ACHN (cell line): ENCODE measurements around the gene PATJ.
"Not testable (repeated sequence)": the region's sequence is repeated elsewhere in the genome, so short reads cannot be mapped to it uniquely, and the experiment has no call there.

ENCODE experiments used
- DNase-seq: peaks from one replicate; pipeline ENCODE4 v3.0.0-alpha.2; 2015
- in situ Hi-C: cut with HindIII; loops from 2 replicates; pipeline ENCODE4 v1.10.0; 2017; ENCODE audit warnings: low sequenced_read_pairs, low pct_ligation_motif_present, low pct_unique_long_range_greater_than_20kb

The PATJ gene

DNA sequence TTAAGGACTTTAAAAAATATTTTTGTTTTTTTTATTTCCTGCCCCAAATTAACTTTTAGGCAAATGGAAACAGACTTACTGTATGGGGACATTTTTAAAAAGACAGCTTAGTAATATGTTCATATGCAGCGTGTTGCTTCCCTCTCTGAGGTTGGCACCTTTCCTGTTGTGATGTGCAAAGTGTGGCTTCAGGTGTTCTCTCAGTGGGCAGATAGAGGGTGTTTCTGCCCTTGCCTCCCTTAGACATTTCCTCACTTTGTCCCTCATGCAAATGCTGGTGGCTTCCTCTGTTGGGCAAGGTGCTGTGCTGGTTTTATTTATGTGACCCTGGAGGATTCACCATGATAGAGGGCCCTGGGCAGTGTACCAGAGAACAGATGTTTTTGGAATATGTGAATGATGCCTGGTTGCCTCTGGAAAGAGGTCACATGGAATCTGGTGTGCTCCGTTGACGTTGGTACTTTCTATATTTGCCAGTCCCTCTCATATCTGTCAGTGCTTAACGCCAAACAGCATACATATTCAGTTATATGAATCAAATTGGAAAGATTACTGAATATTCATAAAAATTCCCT lies 123.5 kb downstream of the PATJ start:
- DNase-seq, result no peak
- in situ Hi-C loops, result no loop called here

DNA sequence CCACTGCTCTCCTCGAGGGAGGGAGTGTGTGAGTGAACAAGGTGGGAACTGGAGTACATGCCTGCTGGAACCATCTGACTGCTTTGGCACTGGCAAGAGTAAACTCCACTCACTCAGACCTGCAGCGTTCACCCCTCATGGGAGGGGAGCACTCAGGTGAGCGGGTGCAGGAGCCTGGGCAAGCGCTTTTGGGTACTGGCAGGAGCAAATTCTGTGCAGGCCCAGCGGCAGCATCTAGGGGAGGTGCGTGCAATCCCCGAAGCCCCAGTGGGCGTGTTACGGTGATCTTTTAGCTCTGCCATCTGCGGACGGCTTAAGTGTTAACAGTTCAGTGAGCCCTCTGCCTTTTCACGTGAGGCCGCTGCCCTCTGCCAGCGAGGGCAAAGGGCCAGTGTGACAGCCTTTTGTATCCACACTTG lies 127.4 kb downstream of the PATJ start:
- no peak for DNase-seq
- in situ Hi-C loops, result no loop called here

DNA sequence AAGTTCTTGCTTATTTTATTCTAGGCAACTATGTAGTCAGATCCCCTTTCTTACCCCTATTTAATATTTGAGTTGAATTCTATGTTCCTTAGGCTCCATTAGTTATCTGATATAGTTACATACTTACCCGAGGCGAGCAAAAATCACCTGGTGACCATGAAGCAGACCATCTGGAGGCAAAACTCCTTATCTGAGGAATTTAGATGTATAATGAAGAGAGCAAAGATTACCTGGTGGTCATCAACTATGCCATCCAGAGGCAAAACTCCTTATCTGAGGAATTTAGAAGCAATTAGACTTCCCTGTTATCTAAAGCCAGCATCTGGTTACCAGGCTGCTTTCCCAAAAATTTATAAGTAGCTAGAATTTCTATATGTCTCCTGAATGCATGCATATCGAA lies 129.9 kb downstream of the PATJ start:
- no peak for DNase-seq
- in situ Hi-C loops, result no loop called here

DNA sequence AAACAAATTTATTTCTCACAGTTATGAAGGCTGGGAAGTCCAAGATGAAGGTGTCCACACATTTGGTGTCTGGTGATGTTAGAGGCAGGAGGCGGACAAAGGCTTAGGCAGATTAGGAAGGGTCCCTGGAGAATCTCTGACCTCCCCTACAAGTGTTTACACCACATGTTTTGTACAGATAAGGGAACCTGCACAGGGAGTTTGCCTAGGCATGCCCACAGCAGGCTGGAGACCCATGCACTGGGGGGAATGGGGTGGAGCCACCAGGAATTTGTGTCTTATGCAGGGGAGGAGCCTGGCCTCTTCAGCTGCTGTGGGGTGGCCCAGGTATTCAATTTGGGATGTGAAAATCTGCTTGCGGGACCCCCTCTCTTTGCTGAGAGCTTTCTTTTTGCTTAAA lies 131.3 kb downstream of the PATJ start:
- no peak for DNase-seq
- in situ Hi-C loops, result no loop called here

DNA sequence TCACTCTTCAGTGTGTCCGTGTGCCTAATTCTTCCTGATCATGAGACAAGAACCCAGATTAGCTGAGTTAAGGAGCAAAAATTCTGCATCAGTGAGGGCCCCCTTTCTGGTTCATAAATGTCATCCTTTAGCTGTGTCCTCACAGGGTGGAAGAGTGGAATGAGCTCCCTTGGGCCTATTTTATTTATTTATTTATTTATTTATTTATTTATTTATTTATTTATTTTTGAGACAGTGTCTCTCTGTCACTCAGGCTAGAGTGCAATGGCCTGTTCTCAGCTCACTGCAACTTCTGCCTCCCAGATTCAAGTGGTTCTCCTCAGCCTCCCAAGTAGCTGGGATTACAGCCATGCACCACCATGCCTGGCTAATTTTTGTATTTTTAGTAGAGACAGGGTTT lies 131.7 kb downstream of the PATJ start:
- in situ Hi-C loops, result no loop called here
- no peak for DNase-seq

DNA sequence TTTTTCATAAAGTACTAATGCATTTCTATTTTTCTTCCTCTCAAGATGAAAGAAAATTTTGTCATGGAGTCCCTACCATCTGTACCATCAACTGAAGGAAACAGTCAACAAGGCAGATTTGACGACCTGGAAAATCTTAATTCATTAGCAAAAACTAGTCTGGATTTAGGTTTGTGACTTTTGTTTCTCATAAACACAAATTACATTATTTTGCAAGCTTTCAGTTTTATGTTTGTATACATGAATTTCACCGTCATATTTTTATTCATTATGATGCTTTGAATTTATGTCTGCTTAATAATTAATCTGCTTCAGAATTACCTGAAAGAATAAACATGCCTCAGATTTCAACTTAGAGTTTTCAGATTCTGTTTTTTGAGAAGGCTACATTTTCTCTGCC lies 132.9 kb downstream of the PATJ start:
- in situ Hi-C loops, result no loop called here
- DNase-seq, result no peak

DNA sequence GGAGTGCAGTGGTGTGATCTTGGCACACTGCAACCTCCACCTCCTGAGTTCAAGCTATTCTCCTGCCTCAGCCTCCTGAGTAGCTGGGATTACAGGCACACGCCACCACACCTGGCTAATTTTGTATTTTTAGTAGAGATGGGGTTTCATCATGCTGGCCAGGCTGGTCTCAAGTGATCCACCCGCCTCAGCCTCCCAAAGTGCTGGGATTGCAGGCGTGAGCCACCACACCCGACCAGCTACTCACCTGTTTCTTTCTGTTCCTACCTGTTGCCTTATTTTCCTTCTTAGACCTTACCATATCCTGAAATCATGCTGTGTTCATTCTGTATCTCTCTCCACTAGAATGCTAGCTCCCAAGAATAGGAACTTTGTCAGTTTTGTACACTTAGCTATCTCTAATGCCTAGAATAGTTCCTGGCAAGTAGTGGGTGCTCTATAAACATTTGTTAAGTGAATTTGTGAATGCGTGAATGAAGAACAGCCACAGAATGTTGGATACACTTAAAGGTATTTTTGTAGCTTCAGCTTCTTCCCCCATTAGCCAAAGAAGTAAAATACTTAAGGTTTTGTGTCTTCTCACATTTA lies 137.7 kb downstream of the PATJ start:
- in situ Hi-C loops, DNase-seq: not testable (repeated sequence)

DNA sequence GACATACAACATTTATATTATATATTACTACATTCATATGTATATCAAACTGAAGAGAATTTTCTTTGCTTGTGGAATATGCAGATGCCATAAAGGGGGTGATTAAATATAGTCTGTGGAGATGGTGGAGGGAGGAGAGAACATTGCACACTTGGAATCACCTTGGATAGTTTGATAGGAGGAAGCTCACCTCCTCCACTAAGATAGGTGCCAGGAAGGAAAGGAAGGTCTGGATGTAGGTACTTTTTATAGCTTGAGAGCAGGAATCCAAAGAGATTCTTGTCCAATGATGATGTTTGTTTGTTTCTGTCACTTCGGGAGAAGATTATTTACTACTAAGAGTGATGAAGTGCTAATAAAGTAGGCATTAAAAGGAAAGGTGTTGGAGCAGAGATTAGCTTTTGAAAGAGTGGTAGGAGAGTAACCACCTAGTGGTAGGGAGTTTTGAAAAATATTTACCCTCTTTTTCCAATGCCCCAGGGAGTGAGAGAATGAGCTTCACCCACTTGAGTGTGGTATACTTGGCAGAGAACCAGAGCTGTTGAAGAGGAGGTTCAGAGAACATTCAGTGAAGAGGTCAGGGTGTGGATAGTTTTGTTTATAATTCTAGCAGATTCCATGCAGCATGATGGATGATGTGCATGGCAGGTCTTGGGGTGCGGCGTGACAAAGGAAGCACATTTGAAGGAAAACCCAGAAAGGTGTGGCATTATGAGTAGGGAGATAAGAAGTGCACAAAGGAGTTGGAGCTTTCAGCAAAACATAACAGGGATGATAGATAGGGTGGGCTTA lies 145.0 kb downstream of the PATJ start:
- DNase-seq, result no peak
- in situ Hi-C loops, result no loop called here

DNA sequence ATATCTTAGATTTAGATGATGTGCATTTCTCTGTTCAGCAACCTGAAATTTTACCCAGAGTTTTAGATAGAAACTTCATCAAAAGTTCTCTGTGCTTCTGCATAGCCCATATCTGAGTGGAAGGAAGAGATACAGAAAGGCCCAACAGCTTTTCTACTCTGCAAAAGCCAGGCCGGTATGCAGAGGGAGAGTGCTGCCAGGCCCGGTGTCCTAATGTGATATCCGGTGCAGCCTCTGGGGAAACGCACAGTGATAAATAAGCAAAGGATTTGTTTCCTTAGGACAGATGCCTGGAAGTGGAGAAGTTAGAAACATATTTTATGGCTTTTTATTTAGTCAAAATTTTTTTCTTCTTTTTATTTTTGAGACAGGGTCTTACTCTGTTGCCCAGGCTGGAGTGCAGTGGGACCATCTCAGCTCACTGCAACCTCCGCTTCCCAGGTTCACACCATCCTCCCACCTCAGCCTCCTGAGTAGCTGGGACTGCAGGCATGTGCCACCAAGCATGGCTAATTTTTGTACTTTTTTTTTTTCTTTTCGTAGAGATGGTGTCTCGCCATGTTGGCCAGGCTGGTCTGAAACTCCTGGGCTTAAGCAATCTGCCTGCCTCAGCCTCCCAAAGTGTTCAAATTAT lies 145.8 kb downstream of the PATJ start:
- no peak for DNase-seq
- in situ Hi-C loops, result no loop called here

DNA sequence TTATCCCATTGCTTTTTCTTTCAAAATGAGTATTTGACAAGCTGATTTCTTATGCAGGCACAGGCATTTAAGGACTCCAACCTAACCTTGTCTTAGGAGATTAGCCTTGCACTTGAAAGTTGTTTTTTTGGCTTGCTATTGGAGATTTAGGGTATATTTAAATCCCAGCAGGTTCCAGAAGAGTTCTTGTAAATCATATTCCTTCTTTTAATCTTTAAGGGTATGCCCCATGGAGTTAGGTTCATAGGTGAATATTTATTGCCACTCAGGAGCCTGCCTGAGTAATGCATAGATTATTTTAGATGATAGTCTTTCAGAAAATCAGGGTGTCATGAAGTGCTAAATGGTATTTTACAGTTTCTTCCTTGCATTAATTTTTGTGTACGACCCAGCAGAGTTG lies 146.5 kb downstream of the PATJ start:
- in situ Hi-C loops, result no loop called here
- no peak for DNase-seq

DNA sequence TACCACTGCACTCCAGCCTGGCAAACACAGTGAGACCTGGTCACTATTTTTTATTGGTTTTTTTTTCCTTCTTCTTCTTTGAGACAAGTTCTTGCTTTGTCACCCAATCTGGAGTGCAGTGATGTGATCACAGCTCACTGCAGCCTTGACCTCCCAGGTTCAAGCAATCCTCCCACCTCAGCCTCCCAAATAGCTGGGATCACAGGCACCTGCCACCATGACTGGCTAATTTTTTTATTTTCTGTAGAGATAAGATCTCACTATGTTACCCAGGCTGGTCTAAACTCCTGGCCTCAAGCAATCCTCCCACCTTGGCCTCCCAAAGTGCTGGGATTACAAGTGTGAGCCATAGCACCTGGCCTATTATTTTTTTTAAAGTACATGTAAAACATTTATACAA lies 148.2 kb downstream of the PATJ start:
- in situ Hi-C loops, DNase-seq: not testable (repeated sequence)

DNA sequence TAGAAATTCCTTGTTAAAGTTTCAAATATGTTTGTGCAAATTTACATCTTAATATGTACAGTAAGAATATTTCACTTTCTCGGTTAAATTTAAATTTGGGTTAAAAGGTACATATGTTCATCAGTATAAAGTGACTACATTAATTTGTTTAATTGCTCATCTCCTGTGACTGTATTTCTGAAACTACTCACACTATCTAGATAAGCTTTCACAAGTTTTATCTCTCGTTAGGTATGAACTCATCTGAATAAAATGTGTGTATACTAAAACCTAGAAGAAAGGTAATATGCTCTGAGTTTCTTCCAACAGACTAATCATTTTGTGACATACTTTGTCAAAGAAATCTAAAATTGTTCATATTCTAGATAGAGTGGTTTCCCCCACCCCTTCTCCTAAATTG lies 150.7 kb downstream of the PATJ start:
- DNase-seq, result no peak
- in situ Hi-C loops, result no loop called here

DNA sequence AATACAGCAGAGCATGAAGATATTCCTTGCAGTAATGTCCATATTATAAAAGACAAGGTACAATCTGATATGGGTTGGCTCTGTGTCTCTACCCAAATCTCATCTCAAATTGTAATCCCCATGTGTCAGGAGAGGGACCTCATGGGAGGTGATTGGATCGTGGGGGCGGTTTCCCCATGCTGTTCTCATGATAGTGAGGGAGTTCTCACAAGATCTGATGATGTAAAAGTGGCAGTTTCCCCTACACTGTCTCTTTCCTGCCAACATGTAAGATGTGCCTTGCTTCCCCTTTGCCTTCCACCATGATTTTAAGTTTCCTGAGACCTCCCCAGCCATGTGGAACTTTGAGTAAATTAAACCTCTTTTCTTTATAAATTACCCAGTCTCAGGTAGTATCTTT lies 152.0 kb downstream of the PATJ start:
- DNase-seq, in situ Hi-C loops: not testable (repeated sequence)

DNA sequence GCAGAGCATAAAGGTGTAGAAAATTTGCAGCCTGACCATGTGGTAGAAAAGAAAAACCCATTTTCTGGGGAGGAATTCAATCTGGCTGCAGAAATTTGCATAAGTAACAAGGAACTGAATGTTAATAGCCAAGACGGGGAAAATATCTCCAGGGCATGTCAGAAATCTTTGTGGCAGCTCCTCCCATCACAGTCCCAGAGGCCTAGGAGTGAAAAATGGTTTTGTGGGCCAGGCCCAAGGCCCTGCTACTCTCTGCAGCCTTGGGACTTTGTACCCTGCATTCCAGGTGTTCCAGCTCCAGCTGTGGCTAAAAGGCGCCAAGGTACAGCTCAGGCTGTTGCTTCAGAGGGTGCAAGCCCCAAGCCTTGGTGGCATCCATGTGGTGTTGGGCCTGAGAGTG lies 152.9 kb downstream of the PATJ start:
- in situ Hi-C loops, result no loop called here
- DNase-seq, result no peak

DNA sequence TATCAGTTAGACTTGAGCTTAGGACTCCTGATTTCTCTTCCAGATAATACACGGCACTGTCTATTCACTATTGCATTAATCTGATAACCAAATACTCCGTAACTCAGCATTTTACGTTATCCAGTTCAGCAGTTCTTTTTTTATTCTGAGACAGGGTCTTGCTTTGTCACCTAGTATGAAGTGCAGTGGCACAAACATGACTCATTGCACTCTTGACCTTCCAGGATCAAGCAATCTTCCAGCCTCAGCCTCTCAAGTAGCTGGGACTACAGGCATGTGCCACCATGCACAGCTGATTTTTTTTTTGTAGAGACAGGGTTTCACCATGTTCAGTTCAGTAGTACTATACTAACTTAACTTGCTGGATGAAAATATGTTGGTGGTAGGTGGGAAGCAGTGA lies 156.4 kb downstream of the PATJ start:
- no peak for DNase-seq
- in situ Hi-C loops, result no loop called here

DNA sequence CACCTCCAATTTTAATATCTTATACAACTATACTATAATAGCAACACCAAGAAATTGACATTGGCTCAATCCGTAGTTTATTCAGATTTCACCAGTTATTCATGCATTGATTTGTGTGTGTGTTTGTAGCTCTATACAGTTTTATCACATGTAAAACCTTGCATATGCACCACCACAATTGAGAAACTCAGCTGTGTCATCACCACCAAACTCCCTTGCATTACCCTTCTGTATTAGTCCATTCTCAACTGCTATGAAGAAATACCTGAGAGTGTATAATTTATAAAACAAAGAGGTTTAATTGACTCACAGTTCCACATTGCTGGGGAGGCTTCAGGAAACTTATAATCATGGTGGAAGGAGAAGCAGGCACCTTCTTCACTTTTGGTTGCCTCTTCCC lies 162.1 kb downstream of the PATJ start:
- DNase-seq, result no peak

DNA sequence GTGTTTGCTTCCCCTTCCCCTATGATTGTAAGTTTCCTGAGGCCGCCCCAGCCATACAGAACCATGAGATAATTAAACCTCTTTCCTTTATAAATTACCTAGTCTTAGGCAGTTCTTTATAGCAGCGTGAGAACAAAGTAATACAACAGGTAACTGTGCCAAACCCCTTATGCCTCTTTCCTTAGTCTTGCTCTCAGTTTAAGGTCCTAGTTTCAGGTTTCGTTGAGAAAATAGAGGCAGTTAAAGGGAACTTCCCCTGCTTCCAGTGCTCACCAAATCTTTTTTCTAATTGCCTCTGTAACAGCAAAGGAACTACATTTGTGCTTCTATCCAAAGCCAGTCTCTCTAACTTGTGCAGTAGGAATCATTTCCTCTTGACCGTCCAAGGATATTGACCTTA lies 164.8 kb downstream of the PATJ start:
- in situ Hi-C loops, result no loop called here
- DNase-seq, result no peak

More for the DNA sequence above, 162.1 kb downstream of the PATJ start:
- in situ Hi-C loops, result no loop called here

DNA sequence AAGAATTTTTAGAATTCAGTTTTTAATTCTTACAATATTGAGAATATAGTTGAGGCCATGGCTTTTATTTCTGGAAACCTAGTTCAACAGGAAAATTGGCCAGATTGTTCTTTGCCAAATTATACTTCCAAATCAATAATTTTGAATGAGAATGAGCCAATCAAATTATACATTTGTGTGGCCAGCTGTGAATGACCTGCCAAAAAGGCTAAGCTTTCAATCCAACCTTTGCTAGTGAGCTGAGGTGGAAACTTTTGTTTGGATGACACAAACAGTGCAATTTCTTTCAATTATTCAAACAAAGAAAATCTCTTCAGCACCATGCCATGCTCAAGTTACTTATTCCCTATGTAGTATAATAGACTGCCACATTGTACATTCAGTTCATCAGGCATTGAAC lies 167.8 kb downstream of the PATJ start:
- DNase-seq, result no peak
- in situ Hi-C loops, result no loop called here

DNA sequence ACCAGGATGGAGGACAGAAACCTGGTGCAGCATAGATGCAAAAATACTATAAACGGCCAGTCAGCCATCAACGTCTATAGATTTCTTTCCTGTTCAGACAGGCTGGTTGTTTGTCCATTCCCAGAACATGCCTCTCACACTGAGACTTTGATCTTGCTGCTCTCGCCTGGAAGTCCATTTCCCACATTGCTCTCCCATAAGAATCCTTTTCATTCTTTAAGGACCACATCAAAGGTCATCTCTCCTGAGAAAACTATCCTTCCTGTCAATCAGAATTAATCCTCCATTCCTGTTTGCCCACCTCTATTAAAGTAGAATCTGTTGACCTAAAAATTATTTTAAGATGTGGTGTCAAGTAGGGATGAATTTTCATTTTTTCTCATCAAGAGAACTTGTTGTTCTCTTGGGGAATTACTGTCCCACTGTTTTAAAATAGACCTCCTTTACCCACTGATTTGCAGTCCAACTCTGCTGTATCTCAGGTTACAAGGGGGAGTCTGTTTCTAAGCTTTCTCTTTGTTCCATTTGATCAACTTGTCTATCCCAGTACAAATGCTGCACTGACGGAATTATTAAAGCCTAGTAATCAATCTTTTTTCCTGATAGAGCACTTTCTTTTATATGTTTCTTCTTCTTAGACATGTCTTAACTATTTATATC lies 172.7 kb downstream of the PATJ start:
- DNase-seq, result no peak
- in situ Hi-C loops, result no loop called here
